HEK293T (cell line): ENCODE data around the gene FGD2.

ENCODE experiments used
- CTCF ChIA-PET: fragments of 350-600 bp; formaldehyde crosslinking; extraction: SDS; loops from one replicate; lab custom pipeline; 2021; ENCODE audit warnings: antibody characterized with exemption, inconsistent platforms; lab: Yijun Ruan, JAX
- POLR2A ChIA-PET: fragments of 350-600 bp; formaldehyde crosslinking; extraction: SDS; loops from one replicate; lab custom pipeline; 2020; ENCODE audit warnings: antibody characterized with exemption, inconsistent platforms; lab: Yijun Ruan, JAX
- DNase-seq: peaks from one replicate; pipeline ENCODE4 v3.0.0; 2012; ENCODE audit warnings: mixed read lengths; ENCODE audit errors: extremely low spot score
- ARNT ChIP-seq: fragments of 450-650 bp; IDR thresholded peaks from 2 replicates; pipeline ENCODE4 v1.6.1; 2017; ENCODE audit warnings: mild to moderate bottlenecking
- BHLHE40 ChIP-seq: fragments of 450-650 bp; IDR thresholded peaks from 2 replicates; pipeline ENCODE4 v1.6.1; 2016; ENCODE audit warnings: mild to moderate bottlenecking, moderate library complexity, borderline replicate concordance
- CTBP1 ChIP-seq: fragments of 450-650 bp; IDR thresholded peaks from 2 replicates; pipeline ENCODE4 v1.6.1; 2016; ENCODE audit warnings: borderline replicate concordance
- ELF4 ChIP-seq: fragments of 450-650 bp; IDR thresholded peaks from 2 replicates; pipeline ENCODE4 v1.6.1; 2017; ENCODE audit warnings: antibody characterized with exemption
- FOXA1 ChIP-seq: fragments of 450-650 bp; IDR thresholded peaks from 2 replicates; pipeline ENCODE4 v1.6.1; 2016; ENCODE audit warnings: mild to moderate bottlenecking
- FOXK2 ChIP-seq: fragments of 450-650 bp; IDR thresholded peaks from 2 replicates; pipeline ENCODE4 v1.6.1; 2016; ENCODE audit warnings: mild to moderate bottlenecking
- FOXM1 ChIP-seq: fragments of 450-650 bp; IDR thresholded peaks from 2 replicates; pipeline ENCODE4 v1.6.1; 2017; ENCODE audit warnings: mild to moderate bottlenecking, borderline replicate concordance
- HDGF ChIP-seq: fragments of 450-650 bp; IDR thresholded peaks from 2 replicates; pipeline ENCODE4 v1.6.1; 2017; ENCODE audit warnings: antibody characterized with exemption, borderline replicate concordance
- L3MBTL2 ChIP-seq: fragments of 450-650 bp; conservative IDR thresholded peaks from 2 replicates; pipeline ENCODE4 v1.6.1; 2016; ENCODE audit warnings: mild to moderate bottlenecking
- LEF1 ChIP-seq: fragments of 450-650 bp; IDR thresholded peaks from 2 replicates; pipeline ENCODE4 v1.6.1; 2017; ENCODE audit warnings: mild to moderate bottlenecking, borderline replicate concordance
- NFRKB ChIP-seq: fragments of 450-650 bp; IDR thresholded peaks from 2 replicates; pipeline ENCODE4 v1.6.1; 2016; ENCODE audit warnings: mild to moderate bottlenecking, moderate library complexity
- PKNOX1 ChIP-seq: fragments of 450-650 bp; IDR thresholded peaks from 2 replicates; pipeline ENCODE4 v1.6.1; 2016
- SP1 ChIP-seq: fragments of 450-650 bp; IDR thresholded peaks from 2 replicates; pipeline ENCODE4 v1.6.1; 2017
- SUZ12 ChIP-seq: fragments of 450-650 bp; IDR thresholded peaks from 2 replicates; pipeline ENCODE4 v1.6.1; 2016; ENCODE audit warnings: mild to moderate bottlenecking
- TARDBP ChIP-seq: fragments of 450-650 bp; IDR thresholded peaks from 2 replicates; pipeline ENCODE4 v1.6.1; 2016
- ZNF384 ChIP-seq: fragments of 450-650 bp; IDR thresholded peaks from 2 replicates; pipeline ENCODE4 v1.6.1; 2016

FGD2 gene

GRCh38 chr6:37061157-37061804, 55.8 kb downstream of the FGD2 start:
- no peak for DNase-seq
- CTCF ChIA-PET: no interaction called here
- POLR2A ChIA-PET: no interaction called here
- TF ChIP-seq L3MBTL2 (no peak), ZNF384 (no peak), FOXM1 (no peak), TARDBP (no peak), SP1 (no peak), HDGF (no peak), FOXA1 (no peak), ELF4 (no peak), LEF1 (no peak), FOXK2 (no peak), SUZ12 (no peak), NFRKB (no peak), PKNOX1 (no peak), BHLHE40 (no peak), ARNT (no peak), CTBP1 (no peak)

GRCh38 chr6:37062424-37062823, 57.0 kb downstream of the FGD2 start:
- DNase-seq: no peak
- ChIA-PET CTCF (no interaction called here), POLR2A (no interaction called here)
- TF ChIP-seq ARNT: no peak

GRCh38 chr6:37068356-37069270, 63.2 kb downstream of the FGD2 start:
- no peak for TF ChIP-seq L3MBTL2
- no peak for TF ChIP-seq BHLHE40
- TF ChIP-seq SP1: no peak
- TF ChIP-seq SUZ12: no peak
- TF ChIP-seq CTBP1: no peak
- TF ChIP-seq ARNT: no peak
- TF ChIP-seq FOXM1: no peak
- TF ChIP-seq PKNOX1: no peak
- TF ChIP-seq HDGF: no peak
- TF ChIP-seq FOXK2: no peak
- TF ChIP-seq TARDBP: no peak
- no peak for TF ChIP-seq LEF1
- no peak for DNase-seq
- POLR2A ChIA-PET: no interaction called here
- CTCF ChIA-PET: interaction anchor here (0.9 kb wide), 1 partner anchor 69 kb away, joined by 3 read pairs; no protein-coding TSS in a partner anchor

GRCh38 chr6:37069639-37070038, 64.2 kb downstream of the FGD2 start:
- no peak for TF ChIP-seq SP1
- no peak for TF ChIP-seq FOXM1
- no peak for TF ChIP-seq PKNOX1
- TF ChIP-seq SUZ12: no peak
- TF ChIP-seq ELF4: no peak
- TF ChIP-seq LEF1: no peak
- TF ChIP-seq ARNT: no peak
- no peak for TF ChIP-seq BHLHE40
- no peak for TF ChIP-seq FOXK2
- no peak for TF ChIP-seq CTBP1
- TF ChIP-seq NFRKB: no peak
- no peak for TF ChIP-seq TARDBP
- no peak for TF ChIP-seq ZNF384
- TF ChIP-seq FOXA1: no peak
- TF ChIP-seq L3MBTL2: no peak
- no peak for TF ChIP-seq HDGF
- DNase-seq: no peak
- ChIA-PET POLR2A (no interaction called here), CTCF (interaction anchor here (0.6 kb wide), 1 partner anchor 267 kb away, joined by 6 read pairs; no protein-coding TSS in a partner anchor)

GRCh38 chr6:37072526-37072925, 67.1 kb downstream of the FGD2 start:
- ChIA-PET POLR2A (interaction anchor here (1.1 kb wide), 1 partner anchor 12 kb away, joined by 4 read pairs; no protein-coding TSS in a partner anchor), CTCF (interaction anchor here (0.8 kb wide), 1 partner anchor 54 kb away, joined by 3 read pairs; no protein-coding TSS in a partner anchor)
- no peak for DNase-seq
- no peak for TF ChIP-seq BHLHE40
- TF ChIP-seq LEF1: no peak
- TF ChIP-seq FOXM1: no peak
- no peak for TF ChIP-seq ARNT
- no peak for TF ChIP-seq PKNOX1
- TF ChIP-seq FOXK2: no peak
- no peak for TF ChIP-seq ELF4
